NCI-H2081 treated with DMSO at 0.1 percent for 48 hours (cell line): ENCODE data around the gene XPO4.
A peak's percentile ranks its signal among the peaks of the same experiment; 100 is the strongest.
"Not testable (repeated sequence)": the region's sequence is repeated elsewhere in the genome, so short reads cannot be mapped to it uniquely, and the experiment has no call there.

Experiments
- DNase-seq: peaks from one replicate; lab custom pipeline; 2025; lab: John Stamatoyannopoulos, UW

The XPO4 gene

DNA sequence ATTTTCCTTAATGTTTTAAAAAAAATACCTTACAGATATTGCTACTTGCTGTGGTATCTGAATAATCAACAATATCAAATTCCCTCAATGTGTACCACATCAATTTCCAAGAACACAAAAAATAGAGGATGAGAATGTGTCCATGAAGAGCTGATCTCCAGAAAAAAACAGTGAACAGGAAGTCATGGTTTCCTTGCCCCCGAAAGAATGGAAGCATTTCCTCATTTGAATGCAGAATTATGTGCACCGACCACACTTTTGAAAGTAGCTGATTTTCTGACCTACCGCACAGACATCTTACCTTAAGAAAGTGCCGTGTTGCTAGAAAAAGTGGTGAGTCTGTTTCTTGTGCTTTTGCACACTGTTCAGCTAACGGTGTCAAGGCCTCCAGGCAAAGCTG lies 115.4 kb downstream of the XPO4 start:
- DNase-seq: no peak

DNA sequence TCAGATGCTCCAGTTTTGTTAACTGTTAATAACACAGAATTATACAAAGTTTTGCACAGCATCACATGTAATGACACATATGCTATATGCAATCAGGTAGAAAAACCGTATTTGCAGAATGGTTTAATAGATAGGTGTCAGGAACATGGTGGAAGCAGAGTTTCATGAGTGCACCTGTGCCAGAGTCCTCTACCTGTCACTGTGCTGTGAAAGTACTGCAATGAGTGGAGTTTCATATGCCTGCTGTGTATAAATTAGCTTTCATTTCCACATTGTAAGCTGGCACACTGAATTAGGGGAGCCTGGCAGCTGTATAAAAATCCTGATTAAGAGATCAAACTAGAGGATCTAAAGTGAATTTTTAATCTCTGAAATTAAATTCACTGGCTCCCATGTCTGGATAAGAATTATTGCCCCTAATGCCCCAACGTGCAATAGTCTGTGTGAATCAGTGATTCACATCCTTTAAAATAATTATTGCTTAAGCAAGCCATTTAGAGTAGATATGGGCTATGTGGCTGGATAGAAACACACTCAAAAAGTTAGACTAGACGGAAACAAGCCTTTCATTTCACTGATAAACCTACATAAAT lies 120.3 kb downstream of the XPO4 start:
- no peak for DNase-seq

DNA sequence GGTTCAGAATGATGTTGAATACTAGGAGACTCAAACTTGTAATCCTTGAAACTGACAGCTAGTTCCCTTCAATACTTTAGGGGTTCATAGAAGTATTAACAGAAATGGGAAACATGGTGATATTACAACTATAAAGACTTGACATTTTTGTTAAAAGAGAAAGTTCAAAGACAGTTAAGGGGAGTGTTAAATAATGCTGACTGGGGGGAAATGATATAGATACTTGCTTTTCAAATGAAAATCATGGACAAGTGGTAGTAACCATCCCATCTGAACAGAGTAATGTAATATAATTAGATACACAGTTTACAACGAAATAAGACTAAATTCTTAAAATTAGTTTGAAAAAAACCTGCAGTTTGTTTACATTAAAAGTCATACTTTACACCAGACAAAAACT lies 122.2 kb downstream of the XPO4 start:
- DNase-seq: no peak

DNA sequence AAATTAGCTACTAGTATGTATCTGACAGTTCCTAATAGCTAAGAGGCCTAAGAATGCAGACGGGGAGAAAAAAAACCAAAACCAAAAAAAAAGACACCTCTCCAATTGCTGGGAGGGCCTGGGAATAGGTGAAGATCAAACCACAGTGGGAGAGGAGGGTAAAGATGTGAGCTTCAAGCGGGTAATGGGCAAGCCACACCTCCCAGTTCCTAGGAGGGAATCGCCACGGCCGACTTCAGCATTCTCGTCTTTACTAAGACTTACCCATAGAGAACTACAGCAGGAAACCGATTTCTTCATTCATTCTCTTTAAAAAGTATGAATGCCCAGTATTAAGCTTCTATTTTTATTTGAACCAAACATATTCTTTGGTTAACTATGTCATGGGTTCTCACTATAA lies 123.1 kb downstream of the XPO4 start:
- DNase-seq: no peak

DNA sequence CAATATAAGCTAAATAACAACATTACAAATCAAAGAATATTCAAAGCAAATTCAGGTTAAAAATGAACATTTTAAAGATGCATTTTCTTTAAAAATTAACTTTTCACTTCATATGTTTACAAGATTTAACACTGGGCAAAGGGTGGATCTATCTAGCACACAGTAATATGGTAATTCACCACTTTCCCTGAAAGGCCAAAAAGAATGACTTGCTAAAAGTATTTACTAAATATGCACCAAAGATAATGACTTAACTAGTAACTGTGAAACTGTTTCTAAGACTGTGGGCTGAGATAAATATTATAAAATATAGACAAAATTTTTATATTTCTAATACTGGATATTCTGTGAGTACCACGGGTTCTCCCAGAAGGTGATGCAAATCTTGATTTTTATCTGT lies 124.2 kb downstream of the XPO4 start:
- DNase-seq: no peak

DNA sequence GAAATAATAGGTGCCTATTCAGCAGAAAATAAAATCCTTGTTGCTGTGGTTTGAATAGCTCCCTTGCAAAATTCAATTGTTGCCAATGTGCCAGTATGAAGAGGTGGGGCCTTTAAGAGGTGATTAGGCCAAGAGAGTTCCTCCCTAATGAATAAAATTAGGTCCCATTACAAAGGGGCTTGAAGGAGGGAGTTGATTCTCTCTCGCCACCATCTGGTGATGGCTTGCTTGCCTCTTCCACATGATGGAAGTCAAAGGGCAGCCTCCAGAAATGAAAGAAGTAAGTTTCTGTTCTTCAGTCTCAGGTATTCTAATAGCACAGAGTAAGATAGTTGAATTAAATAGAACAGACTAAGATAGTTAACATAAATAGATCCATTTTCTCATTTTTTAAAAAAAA lies 125.8 kb downstream of the XPO4 start:
- DNase-seq: no peak

DNA sequence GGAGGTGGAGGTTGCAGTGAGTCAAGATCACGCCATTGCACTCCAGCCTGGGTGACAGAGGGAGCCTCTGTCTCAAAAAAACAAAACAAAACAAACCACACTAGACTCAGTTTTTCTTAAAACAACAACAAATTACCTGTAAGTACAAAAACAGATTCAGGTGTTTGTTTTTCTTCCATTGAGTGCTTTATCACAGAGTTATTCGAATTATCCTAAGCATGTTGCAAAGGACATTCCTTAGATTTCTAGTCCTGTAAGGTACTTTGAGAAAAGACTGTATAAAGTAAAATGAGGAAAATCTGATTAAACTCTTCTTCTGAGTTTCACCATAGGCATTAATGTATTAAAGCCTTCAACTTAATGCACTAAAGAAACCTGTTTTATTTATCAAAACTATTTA lies 126.6 kb downstream of the XPO4 start:
- no peak for DNase-seq

DNA sequence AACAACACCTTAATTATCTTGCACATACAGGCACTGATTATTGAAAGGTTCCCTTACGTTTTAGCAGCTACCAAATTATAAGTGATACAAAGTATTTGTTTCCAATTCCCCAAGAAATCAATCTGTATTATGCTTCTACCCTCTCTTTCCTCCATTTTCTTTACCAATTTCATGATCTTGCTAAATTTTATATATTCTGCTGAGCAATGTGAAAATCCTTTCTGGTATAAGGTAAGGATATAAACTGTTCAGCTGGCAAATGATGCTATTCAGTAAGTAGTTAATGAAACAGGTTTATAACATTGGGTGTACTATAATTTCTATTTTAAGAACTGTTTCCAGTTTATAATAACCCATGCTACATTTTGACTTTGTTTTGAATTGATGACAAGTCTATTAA lies 127.8 kb downstream of the XPO4 start:
- DNase-seq: no peak

DNA sequence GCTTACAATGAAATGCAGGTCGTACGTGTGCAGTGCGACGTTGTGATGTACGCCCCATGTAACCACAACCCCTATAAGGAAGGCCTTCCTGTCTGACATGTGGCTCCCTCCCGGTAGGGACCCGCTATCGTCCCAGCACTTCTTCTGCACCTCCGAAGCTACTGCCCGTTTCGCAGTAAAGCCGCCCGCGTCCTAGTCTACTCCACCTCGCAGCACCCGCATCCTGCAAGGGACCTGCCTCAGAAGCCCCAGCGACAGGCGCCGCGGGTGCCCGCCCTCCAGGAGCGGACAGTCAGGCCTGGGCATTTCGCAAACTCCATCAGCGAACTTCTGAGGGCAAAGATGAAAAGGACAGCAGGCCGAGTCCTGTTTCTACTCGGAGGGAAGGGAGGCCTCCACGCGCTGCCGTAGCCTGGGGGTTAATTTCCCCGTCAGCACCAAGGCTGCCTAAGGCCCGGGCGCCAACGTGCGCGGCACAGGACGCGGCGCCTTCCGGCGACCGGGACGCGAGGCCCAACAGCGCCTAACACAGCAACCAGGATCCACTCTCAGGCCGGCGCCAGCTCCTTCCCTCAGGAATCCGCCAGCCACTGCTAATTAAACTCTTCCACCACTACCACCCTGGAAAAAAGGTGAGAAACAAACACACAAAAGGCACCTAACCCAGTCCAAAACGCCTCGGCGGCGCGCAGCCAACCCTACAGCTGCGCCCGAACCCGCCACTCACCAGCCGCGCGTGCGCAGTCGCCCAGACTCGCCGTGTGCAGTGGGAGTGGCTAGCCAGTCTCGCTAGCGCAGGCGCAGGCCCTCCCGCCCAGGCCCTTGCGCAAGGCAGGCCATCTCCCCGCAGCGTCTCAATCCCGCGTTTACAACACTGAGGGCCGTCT lies 129.1 kb downstream of the XPO4 start, which contains the start of gene EEF1AKMT1:
TSS of gene EEF1AKMT1 (minus strand) at position 768 of the 887 bp plus-strand sequence. CDS start 16,363 bp downstream, outside the sequence.
- peak; percentile 41 for DNase-seq

DNA sequence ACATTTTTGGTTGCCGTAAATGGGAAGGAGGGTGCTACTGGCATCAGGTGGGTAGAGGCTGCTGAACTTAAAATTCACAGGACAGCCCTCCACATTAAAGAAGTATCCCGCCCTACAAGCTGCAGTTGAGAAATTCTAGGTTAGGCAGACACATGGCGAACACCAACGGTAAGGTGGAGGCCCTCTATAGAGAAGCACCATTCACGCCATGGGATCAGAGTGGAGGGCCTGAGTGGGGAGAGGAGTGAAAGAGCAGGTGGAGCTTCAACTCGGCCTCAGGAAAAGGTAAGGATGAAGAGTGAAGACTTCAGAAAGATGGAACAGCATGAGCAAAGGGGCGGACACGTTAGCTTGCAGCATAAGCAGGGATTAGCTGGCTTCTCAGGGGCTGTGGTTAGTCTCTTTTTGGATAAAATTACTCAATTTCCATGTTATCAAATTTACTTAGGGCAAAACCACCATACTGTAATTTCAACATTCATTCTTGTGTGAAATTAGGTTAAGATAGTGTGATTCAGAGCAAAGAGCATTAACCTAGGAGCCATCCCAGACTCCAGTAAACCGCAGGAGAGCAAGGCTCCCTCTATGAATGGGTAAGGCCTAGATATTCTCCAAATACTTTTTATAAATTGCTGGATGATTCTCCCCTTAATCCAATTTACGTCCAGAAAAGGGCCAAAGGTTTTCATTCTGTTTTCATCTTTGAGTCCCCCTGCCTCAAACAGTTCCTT lies 130.0 kb downstream of the XPO4 start:
- DNase-seq: no peak

DNA sequence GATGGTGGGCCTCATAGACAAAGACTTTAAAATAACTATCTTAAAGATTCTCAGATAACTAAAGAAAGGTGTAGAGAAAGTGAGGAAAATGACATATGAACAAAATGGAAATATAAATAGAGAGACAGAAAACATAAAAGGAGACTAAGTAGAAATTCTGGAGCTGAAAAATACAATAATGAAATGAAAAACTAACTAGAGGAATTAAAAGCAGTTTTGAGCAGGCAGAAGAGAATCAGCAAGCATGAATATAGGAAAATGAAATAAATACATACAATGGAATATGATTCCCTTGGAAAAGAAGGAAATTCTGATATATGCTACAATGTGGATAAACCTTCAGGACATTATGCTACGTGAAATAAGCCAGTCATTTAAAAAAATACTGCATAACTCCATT lies 132.7 kb downstream of the XPO4 start:
- no peak for DNase-seq

DNA sequence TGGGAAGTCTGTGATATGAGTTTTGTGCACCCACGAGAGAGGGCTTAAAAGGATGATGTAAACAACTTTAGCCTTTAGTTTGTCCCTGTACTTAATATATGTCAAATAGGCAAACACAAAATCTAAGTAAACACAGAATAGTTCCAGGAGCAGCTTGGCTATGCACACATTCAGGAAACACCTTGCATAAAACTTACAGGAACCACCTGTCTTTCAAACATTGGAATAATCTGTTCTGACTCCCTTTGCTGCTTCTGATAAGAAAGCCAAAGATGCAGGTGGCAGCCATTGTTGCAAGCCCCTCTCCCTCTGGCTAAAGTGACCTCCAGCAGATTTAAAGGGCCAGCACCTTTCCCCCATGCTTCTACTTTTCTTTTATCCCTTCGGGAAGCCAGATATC lies 133.5 kb downstream of the XPO4 start:
- DNase-seq: no peak

DNA sequence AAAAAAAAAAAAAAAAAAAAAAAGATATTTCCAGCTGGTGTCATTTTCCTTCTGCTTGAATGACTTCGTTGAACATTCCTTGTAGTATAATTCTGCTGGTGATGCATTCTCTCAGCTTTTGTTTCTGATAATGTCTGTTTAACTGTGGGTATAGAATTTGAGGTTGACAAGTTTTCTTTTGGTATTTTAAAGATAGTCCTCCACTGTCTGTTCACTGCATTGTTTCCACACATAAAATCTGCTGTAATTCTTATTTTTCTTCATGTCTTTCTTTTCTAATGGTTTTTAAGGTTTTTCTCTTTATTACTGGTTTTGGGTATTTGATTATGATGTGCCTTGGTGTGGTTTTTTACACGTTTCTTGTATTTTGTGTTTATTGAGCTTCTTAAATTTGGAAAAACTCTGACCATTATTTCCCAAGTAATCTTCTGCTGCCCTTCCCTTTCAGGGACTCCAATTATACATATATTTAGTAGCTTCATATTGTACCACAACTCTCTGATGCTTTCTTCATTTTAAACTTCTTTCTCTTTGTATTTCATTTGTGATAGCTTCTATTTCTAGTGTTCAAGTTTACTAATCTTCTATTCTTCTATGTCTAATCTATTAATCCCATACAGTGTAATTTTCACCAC lies 135.1 kb downstream of the XPO4 start:
- no peak for DNase-seq

DNA sequence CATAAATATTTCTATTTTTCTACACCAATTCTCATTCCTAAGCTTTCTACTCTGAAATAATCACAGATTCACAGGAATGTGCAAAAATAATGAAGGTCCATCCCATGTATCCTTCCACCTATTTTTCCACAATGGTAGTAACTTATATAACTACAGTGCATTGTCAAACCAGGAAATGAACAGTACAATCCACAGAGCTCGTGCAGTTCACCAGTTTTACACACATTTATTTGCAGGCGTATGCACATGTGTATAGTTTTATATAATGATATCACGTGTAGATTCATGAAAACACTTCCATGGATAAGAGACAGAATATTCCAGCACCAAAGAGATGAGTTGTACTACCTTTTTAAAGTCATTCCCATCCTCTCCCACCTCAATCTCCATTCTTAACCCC lies 141.7 kb downstream of the XPO4 start:
- no peak for DNase-seq

DNA sequence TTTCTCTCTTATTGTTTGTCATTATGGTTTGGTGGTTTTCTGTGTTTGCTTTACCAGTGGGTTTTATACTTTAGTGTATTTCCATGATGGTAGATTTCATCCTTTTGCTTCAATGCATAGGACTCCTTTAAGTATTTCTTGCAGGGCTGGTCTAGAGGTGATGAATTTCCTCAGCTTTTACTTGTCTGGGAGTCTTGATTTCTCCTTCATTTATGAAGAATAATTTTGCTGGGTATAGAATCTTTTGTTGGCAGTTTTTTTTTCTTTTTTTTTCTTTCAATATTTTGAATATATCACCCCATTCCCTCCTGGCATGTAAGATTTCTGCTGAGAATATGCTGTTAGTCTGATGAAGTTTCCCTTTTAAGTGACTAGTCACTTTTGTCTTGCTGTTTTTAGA lies 148.5 kb downstream of the XPO4 start:
- no peak for DNase-seq

DNA sequence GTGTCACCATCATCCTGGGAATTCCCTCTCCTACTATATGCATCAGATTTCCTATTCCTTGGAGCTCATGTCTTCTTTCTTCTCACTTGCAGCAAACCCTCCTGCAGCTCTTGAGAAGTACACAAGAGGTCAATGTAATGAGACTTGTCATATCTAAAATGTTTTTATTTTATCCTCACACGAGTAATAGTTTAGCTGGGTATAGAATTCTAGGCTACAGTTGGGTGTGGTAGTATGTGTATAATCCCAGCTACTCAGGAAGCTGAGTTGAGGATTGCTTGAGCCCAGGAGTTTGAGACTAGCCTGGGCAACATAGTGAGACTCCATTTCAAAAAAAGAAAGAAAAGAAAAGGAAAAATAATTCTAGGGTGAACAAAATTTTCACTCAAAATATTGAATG lies 153.2 kb downstream of the XPO4 start:
- no peak for DNase-seq

DNA sequence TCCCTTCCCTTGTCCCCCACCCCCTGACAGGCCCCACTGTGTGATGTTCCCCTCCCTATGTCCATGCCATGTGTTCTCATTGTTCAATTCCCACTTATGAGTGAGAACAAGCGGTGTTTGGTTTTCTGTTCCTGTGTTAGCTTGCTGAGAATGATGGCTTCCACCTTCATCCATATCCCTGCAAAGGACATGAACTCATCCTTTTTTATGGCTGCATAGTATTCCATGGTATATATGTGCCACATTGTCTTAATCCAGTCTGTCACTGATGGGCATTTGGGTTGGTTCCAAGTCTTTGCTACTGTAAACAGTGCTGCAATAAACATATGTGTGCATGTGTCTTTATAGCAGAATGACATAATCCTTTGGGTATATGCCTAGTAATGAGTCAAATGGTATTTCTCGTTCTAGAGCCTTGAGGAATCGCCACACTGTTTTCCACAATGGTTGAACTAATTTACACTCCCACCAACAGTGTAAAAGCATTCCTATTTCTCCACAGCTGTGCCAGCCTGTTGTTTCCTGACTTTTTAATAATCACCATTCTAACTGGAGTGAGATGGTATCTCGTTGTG lies 158.6 kb downstream of the XPO4 start:
- DNase-seq: not testable (repeated sequence)

DNA sequence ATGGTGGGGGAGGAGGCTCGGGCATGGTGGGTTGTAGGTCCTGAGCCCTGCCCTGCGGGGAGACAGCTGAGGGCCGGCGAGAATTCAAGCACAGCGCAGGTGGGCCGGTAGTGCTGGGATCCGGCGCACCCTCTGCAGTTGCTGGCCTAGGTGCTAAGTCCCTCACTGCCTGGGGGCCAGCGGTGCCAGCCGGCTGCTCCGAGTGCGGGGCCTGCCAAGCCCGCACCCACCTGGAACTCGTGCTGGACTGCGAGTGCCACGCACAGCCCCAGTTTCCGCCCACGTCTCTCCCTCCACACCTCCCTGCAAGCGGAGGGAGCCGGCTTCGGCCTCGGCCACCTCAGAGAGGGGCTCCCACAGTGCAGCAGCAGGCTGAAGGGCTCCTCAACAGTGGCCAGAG lies 162.5 kb downstream of the XPO4 start:
- DNase-seq: no peak

DNA sequence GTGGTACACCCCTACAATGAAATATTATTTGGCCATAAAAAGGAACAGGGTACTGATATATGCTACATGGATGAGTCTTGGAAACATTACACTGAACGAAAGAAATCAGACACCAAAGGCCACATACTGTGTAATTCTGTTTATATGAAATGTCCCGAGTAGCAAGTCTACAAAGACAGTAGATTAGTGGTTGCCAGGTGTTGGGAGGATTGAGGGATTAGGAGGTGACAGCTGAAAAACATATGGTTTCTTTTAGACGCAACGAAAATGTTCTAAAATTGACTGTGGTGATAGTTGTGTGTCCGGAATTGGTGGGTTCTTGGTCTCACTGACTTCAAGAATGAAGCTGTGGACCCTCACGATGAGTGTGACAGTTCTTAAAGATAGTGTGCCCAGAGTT lies 163.9 kb downstream of the XPO4 start:
- DNase-seq: no peak

DNA sequence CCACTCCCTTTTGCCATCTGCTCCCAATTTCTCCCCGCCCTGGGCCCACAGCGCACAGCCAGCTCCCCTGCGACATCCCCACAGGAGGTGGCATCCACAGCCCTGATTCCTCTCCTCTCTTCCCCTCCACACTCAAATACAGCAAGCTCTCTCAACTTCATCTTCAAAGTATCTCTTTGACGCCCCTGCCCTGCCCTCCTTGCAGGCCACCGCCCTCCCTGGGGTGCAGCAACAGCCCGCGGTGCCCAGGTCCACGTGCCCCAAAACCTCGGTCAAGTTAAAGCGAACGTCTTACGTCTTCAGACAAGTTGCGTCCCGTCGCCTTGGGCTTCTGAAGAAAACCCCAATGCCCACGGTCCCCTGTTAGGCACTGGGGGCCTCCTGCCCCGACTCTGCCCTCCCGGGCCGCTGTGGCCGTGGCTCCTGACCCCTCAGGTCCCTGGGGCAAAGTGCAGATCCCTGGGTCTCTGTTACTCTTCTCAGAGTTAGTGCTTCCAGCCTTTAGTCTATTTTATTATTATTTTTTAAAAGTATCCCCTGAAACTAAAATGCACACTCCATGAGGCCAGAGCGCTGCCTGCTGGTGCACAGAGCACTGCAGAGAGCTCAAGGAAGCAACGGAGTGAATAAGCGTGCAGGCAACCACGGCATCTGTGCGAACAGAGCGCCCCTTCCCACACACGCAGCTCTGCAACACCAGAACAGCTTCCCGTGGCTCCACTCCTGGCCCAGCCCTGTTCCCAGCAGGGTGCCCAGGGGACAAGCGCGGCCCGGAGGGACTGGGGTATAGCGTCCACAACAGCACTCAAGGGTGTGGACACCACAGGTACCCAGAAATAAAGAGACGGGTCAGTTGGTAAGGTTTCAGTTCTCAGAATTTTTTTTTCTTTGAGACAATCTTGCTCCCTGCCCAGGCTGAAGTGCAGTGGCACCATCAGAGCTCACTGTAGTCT lies 172.6 kb downstream of the XPO4 start:
- no peak for DNase-seq
